GM18861 (cell line): ENCODE data around the gene OLA1.
A peak's percentile ranks its signal among the peaks of the same experiment; 100 is the strongest.
"Not testable (repeated sequence)": the region's sequence is repeated elsewhere in the genome, so short reads cannot be mapped to it uniquely, and the experiment has no call there.

Source experiments
- ATAC-seq: cut with Tn5 transposase; IDR thresholded peaks from one replicate; pipeline ENCODE4 v1.9.1; 2021; ENCODE audit not compliant: unreplicated experiment

OLA1 gene

DNA sequence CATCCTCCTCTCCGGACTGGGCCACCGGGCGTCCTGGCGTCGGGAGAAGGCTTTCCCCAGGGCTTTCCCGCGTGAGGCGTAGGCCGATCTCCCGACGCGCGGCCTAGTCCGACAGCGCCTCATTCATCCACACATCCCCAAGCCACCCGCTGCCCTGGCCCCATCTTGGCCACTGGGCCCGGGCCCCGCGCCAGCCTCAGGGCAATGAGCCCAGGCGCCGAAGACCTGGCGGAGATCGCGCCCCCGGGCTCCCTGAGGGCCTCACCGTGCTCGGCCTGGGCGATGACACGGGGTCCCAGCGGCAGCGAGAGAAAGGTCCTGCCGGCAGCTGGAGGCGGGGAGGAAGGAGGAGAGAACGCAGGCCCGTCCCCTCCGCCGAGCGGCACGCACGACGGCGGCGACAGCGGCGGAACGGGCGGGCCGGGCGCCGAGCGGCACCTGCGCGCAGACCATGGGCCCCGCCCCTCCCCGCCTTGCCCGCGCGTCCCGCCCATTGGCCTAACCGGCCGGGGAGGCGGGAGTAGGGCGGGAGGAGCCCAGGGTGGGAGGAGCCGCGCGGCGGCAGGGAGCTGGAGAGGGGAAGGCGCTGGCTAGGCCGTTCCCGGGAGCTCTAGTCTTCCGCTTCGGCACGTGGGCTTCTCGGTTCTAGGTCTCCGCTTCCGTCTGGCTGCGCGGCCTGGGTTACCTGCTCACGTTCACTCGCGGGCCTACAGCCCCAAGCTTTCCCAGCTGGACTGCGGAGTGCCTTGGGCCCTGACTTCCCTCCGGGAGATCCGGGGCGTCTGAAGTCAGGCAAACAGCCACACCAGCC lies at the start of gene OLA1:
TSS of gene OLA1 (minus strand) at position 346 of the 811 bp plus-strand sequence. CDS start 1,717 bp downstream, outside the sequence.
- ATAC-seq = peak; percentile 94

DNA sequence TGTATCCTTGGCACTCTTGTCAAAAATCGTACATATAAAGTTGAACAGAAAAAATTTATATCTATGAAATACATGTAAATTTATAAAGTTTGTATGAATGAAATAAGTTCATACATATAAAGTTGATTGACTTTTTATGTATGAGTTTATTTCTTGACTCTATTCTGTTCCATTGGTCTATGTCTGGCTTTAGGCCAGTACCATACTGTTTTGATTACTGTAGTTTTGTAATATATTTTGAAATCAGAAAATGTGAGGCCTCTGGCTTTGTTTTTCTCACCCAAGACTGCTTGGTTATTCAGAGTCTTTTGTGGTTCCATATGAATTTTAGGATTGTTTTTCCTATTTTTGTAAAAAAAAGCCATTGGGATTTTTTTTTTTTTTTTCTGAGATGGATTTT lies 44.6 kb upstream of the OLA1 start:
- no peak for ATAC-seq

DNA sequence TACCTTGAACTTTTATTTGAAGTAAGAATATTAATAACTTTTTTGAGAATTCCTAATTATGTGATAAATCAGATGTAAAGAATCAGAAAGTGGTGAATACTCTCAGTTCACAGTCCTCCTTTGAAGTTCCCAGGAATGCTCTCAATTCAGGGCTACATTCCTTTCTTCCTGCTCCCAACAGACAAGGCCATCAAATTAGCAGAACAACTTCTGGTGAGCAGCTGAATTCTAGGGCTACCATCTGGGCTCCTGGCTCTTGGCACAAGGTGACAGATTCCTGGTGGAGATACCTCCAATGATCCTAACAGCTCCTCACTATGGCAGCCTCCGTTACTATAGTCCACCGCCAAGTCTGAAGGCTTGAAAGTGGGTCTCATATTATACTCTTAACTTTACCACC lies 37.8 kb upstream of the OLA1 start:
- no peak for ATAC-seq

DNA sequence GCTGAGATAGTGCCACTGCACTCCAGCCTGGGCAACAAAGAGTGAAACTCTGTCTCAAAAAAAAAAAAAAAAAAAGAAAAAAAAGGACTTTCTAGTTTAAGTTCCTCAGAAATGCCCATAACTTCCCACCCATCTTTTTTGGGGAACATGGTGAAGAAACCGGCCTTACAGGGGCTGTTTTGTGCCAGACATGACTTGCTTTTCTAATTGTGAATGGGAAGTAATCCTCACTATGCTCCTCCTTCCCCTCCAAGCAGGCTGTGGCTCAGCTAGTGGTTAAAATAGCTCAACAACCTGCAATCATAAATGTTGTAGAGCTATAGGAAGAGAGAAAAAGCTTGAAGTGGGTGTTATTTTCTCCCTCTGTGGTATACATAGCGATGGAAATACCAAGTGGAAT lies 34.1 kb upstream of the OLA1 start:
- ATAC-seq = no peak

DNA sequence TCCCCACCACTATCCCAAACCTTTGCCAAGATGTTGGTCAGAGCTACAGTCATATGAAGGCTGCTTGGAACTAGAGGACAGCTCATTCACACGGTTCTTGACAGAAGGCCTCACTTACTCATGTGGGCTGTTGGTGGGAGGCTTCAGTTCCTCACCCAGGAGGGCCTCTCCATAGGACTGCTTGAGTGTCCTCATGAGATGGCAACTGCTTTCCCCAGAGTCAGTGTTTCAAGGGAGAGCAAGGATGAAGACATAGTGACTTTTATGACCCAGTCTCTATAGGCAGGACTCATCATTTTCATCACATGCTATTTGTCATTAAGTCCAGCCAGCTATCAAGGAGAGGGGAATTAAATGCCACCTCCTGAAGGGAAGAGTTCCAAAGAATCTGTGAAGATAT lies 33.4 kb upstream of the OLA1 start:
- no peak for ATAC-seq

DNA sequence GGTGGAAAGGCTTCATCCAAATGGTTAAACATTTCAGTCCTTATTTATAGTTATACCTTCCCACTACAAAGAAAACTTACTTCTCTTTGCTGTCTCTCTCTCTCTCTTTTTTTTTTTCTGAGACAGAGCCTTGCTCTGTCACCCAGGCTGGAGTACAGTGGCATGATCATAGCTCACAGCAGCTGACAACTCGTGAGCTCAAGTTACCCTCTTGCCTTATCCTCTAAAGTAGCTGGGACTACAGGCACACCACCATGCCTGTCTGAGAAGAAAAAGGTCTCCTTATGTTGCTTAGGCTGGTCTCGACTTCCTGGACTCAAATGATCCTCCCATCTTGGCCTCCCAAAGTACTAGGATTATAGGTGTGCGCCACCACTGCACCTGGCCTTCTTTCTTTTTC lies 32.3 kb upstream of the OLA1 start:
- no peak for ATAC-seq

DNA sequence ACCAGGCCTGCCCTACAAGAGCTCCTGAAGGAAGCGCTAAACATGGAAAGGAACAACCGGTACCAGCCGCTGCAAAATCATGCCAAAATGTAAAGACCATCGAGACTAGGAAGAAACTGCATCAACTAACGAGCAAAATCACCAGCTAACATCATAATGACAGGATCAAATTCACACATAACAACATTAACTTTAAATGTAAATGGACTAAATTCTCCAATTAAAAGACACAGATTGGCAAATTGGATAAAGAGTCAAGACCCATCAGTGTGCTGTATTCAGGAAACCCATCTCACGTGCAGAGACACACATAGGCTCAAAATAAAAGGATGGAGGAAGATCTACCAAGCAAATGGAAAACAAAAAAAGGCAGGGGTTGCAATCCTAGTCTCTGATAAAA lies 21.9 kb upstream of the OLA1 start:
- not testable (repeated sequence) for ATAC-seq

DNA sequence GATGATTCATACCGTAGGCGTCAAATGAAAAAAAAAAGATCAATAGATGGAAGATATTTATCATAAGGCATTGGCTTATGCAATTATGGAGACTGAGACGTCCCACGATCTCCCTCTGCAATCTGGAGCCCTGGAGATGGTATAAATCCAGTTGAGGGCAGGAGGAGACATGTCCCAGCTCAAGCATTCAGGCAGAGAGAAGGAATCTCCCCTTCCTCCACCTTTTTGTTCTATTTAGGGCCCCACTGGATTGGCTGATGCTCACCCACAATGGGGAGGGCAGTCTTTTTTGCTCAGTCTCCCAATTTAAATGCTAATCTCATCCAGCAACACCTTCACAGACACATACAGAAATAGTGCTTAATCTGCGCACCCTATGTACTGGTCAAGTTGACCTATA lies 18.0 kb upstream of the OLA1 start:
- ATAC-seq = no peak

DNA sequence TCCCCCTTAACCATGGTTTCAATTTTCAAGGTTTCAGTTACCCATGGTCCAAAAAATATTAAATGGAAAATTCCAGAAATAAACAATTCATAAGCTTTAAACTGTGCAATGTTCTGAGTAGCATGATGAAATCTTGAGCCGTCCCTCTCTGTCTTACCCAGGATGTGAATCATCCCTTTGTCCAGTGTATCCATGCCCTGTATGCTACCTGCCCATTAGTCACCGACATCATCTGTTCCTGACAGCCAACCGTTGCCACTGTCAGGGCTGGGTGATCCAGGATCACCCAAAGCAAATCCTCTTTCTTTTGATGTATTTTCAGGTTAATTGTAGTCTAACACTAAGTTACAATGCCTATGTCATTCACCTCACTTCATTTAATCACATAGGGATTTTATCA lies 15.7 kb upstream of the OLA1 start:
- ATAC-seq = no peak

DNA sequence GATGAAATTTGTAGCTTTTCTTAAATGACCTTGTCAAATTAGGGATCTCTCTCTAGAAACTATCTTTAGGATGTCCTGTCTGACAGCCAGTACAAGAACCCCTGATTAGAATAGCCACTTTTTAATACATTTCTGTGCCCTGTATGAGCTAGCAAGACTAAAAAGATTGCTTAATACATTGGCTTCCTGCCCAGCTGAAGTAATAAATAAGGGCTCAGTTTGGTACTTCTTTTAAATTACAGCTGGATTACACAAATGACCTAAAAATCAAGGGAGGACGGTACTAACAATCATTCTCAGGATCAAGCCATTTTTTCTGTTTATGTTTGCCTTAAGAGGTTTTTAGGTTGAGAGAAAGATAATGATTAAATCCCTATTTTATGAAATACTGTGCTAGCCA lies 11.6 kb upstream of the OLA1 start:
- ATAC-seq = no peak

DNA sequence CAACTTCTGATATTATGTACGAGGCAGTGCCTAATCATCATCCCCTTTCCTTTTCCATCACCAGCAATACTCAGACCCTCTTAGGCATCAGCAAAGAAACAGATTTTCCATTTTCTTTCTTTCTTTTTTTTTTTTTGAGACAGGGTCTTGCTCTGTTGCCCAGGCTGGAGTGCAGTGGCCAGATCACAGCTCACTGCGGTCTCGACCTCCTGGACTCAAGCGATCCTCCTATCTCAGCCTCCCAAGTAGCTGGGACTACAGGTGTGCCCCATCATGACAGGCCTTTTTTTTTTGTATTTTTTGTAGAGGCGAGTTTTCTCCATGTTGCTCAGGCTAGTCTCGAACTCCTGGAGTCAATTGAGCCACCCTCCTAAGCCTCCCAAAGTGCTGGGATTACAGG lies 5.9 kb upstream of the OLA1 start:
- no peak for ATAC-seq

DNA sequence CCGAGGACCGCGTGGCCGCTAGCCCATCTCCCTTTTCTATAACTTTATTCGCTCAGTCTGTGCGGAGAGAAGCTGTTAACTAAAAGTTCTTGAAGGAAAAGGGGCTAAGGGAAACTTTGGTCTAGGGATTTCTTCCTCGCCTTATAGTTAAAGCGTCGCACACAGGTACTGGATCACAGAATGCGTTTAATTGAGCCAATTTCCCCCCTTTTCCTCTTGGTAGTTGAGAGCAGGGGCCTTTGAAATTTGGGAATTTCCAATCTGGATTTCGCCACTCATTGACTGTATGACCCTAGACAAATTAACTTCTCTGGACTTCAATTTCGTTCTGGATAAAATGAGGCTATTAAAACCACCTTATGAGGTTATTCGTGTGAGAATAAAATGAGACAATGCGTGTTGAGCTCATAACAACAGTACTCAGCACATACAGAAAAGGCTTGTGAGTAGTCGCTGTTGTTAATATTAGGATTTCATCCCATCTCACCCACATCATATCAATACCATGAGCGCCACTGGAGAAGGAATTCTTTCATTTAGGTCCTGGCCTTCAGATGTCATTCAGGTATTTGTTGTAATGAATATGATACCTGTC lies 763 bp upstream of the OLA1 start:
- no peak for ATAC-seq

DNA sequence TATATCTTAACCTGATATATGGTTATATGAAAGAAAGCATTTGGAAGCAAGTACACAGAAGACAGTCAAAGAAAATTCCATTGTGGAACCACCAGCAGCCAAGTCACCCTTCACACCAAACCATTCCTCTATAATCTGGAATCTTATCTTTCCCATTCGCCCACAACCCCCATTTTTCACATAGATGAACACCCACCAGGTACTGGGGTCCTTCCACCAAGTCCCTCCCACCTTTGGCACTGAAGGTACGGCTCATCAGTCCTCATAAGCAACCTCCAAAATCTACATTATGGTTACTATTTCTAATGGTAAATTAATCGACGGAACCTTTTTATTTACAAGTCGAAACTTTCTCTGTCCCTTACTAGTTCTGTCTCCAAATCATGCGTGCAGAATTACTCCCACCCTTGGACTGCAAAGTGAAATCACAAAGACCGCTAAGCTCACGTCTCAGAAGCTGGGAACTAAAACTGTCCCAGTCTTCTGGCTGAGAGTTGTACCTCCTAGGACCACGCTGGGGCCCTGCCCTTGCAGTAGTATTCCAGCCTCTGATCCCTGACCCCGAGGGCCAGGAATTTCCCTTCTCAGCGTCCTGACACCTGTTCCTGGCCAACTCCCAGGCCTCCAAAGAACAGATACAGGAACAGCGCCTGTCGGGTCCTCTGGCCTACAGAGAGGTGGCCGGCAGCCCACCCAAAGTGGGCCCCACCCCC lies 702 bp downstream of the OLA1 start:
- ATAC-seq = peak; percentile 1

DNA sequence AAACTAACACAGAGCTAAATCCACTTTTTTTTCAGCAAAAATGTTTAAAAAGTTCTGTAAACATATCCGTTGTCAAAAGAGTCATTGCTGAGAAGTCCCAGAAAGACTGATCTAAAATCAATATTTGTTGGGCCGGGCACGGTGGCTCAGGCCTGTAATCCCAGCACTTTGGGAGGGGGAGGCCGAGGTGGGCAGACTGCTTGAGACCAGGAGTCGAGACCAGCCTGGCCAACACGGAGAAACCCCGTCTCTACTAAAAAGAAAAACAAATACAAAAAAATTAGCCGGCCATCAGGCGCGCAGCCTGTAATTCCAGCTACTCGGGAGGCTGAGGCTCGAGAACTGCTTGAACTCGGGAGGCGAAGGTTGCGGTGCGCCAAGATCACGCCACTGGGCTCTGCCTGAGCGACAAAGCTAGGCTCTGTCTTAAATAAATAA lies 1.4 kb downstream of the OLA1 start:
- no peak for ATAC-seq

DNA sequence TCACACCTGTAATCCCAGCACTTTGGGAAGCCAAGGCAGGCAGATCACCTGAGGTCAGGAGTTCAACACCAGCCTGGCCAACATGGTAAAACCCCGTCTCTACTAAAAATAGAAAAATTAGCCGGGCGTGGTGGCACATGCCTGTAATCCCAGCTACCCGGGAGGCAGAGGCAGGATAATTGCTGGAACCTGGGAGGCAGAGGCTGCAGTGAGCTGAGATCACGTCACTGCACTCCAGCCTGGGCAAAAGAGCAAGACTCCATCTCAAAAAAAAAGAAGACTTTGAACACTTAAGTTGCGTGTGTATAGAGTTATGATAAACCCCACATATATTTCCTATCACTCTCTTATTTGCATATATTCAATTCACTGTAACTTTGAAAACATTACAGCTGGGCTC lies 2.7 kb downstream of the OLA1 start:
- not testable (repeated sequence) for ATAC-seq

DNA sequence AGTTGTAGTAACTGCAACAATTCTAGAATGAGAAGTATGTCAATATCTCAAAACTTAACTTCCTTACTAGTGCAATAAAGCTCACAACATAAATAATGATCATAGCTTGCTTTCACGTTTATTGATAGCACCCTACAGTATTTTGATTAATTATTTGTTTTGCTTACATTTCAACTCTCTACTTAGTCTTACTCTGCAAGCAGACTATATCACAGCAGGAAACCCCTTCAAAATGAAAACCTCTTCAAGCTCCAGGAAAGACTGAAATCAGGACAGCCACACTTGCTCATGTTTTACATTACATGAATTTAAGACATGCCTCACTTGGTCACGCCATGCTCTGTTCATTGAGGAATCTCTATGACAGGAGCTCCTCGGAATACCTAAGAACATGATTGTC lies 3.3 kb downstream of the OLA1 start:
- no peak for ATAC-seq

DNA sequence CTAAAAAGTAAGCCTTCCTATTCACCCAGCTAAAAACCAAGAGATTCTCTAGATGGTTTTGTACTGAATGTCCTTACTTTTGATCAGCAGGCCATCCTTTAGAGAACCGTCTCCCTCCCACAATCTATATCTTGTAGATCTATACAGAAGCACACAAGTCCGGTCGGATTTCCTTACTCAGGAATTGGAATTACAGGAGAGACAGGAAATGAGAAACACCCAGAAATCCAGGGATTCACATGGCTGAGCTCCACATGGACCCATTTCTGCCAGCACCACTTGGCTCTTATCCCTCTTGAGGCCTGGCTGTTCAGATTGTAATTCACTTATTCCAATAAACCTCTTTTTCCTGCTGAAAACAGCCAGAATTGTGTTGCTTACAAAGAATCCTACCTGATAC lies 4.5 kb downstream of the OLA1 start:
- no peak for ATAC-seq

DNA sequence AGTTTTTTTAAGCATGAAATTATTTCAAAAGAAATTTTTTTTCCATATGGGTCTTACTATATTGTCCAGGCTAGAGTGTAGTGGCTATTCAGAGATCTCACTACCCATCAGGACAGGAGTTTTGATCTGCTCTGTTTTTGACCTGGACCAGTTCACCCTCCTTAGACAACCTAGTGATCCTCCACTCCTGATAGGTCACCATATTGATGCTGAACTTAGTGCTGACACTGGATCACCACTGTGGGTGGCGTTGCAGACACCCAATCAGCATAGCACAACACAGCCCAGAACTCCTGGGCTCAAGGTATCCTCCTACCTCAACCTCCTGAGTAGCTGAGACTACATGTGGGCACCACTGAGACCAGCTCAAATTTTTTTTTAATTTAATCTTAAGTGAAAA lies 8.2 kb downstream of the OLA1 start:
- no peak for ATAC-seq

DNA sequence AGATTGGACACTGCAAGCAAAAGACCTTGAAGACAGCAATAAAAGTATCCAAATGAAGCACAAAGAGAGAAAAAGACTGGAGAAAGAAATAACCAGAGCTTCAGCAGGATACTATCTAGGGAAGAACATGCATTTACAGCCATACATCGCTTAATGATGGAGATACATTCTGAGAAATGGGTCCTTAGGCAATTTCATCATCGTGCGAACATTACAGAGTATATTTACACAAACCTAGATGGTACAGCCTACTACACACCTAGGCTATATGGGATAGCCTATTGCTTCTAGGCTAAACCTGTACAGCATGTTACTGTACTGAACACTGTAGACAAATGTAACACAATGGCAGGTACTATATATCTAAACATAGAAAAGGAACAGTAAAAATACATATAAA lies 11.9 kb downstream of the OLA1 start:
- ATAC-seq = no peak

DNA sequence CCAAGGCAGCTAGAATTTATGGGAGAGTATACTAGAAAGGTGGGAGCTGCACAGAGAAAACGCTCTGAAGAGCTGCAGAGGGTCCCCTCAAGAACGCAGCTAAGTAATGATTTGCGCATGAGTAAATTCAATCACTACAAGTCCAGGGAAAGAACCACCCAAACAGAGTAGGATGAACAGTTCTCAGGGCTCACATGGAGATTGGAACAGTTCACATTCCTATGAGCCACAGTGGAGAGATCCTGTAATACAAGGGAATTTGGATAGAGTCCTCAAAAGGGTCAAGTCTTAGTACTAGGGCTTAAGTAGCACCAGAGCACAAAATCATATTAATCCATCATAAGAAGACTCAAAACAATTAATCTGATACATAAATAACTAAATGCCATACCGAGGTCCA lies 12.7 kb downstream of the OLA1 start:
- no peak for ATAC-seq

DNA sequence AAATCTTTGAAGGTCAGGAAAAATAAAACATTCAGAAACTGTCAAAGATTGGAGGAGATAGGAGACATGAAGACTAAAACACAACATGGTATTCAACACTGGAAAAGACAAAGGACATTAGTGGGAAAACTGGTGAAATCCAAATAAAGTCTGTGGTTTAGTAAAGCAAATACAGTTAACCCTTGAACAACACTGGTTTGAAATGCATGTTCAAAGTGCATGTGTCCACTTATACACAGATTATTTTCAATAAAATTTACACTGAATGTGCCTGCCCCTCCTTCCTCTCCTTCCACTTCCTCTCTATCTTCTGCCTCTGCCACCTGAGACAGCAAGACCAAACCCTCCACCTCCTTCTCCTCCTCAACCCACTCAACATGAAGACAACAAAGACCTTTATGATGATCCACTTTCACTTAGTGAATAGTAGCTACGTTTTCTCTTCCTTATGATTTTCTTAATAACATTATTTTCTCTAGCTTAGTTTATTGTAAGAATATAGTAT lies 14.5 kb downstream of the OLA1 start:
- ATAC-seq = no peak

DNA sequence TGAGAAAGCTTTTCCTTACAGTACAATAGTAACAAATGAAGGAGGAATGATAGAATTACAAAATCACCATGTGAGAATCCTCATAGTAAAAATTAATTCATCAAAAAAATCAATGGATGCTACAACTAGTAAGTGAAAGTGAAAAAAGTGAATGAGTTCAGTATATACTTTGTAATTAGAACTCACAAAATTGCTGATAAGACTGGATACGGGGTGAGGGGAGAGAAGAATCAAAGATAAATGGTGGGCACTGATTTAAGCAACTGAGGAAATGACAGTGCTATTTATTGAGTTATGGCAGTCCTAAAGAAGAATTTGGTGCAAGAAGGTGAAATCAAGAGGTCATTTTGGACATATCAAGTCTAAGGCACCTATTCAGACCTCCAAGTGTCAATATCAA lies 20.6 kb downstream of the OLA1 start:
- ATAC-seq = no peak
